ENCODE results near the gene FN3KRP. TPM values are rescaled to one million over a fixed set of nuclear protein-coding genes. Genes with fewer than 3 reads are reported as not detected.
"Not testable (repeated sequence)": the region's sequence is repeated elsewhere in the genome, so short reads cannot be mapped to it uniquely, and the experiment has no call there.

The FN3KRP gene
- total RNA-seq, 1 experiment from 2014 or later = 60.9 TPM

DNA sequence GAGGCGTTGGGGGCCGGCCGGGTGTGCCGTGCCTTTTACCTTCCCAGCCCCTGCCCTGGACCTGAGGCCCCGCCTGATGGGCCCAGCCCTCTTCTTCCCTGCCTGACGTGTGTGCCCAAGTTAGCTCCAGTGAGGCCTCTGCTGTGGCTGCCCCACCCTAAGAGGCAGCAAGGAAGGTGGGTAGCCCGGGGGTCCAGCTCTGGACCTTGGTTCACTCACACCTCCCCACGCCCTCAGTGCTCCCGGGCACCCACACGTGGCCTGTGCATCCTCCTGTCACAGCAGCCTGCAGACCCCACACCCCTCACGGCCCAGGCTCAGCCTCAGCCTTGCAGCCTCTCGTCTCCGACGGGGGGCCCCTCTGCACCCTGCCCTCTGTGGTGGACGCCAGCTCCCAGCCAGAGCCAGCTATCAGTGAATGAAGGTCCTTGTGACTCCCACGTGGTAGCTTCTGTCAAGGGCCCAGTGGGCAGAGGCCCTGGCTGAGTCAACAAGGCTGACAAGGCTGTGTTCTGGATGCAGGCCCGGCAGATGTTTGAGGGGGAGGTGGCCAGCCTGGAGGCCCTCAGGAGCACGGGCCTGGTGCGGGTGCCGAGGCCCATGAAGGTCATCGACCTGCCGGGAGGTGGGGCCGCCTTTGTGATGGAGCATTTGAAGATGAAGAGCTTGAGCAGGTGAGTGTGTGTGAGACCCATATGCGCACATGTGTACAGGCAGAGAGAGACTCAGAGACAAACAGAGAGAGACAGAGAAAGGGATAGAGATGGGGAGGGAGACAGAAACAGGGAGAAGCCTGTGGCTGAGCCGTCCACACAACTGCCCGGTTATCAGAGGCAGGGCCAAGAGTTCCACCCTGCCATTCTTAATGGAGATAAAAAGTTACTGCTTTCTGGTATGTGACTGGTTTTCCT is 21.7 kb downstream of the FN3KRP start:
- Histone ChIP-seq H3K27me3 (no peaks in the 10 kb centered on the region), H3K9me3 (replicated peaks) (peaks cover 20% of the 10 kb centered on the region), H3K4me3 (no peak overlapping the region), H3K36me3 (peaks cover 20% of the 10 kb centered on the region), H3K4me1 (no peaks in the 10 kb centered on the region), H3K27ac (no peak overlapping the region)
- DNase-seq = no peak

DNA sequence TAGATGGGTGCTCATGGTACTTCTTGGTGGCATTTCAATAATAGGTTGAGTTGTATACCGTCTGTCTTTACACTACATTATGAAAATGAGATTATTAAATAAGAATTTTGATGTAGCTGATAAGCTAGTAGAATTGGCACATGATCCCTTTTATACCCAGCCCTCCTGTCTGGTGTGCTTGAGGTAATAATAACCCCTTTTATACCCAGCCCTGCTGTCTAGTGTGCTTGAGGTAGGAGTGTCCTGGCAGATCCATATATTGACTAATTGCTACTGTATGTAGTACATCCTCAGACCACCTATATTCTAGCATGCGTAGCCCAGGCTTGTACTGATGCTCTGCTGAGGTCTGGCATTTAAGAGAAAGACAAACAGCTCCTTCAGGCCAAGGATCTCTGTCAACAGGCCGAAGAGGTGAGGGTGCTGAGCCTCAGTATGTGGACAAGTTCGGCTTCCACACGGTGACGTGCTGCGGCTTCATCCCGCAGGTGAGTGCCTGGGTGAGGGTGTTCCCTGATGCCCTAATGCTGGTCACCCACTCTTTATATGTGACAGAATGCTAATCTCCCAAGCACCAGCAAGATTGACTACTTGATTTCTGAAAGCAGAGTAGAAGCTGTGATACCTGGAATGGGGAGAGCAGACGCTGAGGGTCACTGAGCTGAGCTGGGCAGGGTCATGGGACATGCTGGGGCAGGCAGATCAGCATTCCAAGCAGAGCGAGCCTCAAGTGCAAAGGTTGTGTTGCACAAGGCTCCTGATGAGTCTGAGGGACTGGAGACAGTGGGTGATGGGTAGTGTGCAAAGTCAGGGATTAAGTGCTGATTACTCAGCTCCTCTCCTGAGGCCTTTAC is 24.6 kb downstream of the FN3KRP start:
- Histone ChIP-seq H3K4me1 (no peaks in the 10 kb centered on the region), H3K27ac (no peak overlapping the region), H3K9me3 (replicated peaks) (peaks cover 19% of the 10 kb centered on the region), H3K27me3 (no peaks in the 10 kb centered on the region), H3K4me3 (no peak overlapping the region), H3K36me3 (peaks cover 14% of the 10 kb centered on the region)
- DNase-seq = no peak

- Histone ChIP-seq H3K4me3 (no peak overlapping the region), H3K9me3 (replicated peaks) (peaks cover 19% of the 10 kb centered on the region), H3K36me3 (peaks cover 14% of the 10 kb centered on the region), H3K4me1 (no peaks in the 10 kb centered on the region), H3K27ac (no peak overlapping the region), H3K27me3 (no peaks in the 10 kb centered on the region)
- no peak for DNase-seq
Observed at GRCh38 chr17:82743344-82744219, 27.1 kb downstream of the FN3KRP start.

DNA sequence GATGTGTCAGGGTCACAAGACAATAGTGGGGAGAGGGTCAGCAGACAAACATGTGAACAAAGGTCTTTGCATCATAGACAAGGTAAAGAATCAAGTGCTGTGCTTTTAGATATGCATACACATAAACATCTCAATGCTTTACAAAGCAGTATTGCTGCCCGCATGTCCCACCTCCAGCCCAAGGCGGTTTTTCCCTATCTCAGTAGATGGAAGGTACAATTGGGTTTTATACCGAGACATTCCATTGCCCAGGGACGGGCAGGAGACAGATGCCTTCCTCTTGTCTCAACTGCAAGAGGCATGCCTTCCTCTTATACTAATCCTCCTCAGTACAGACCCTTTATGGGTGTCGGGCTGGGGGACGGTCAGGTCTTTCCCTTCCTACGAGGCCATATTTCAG is 28.2 kb downstream of the FN3KRP start:
- DNase-seq, H3K27ac ChIP-seq, H3K4me3 ChIP-seq, H3K4me1 ChIP-seq, H3K27me3 ChIP-seq: not testable (repeated sequence)
- Histone ChIP-seq H3K9me3 (replicated peaks) (peaks cover 19% of the 10 kb centered on the region), H3K36me3 (peaks cover 12% of the 10 kb centered on the region)

GRCh38 chr17:82745524-82745923 is 29.0 kb downstream of the FN3KRP start:
- H3K4me1 ChIP-seq = no peaks in the 10 kb centered on the region
- peaks cover 10% of the 10 kb centered on the region for H3K36me3 ChIP-seq
- DNase-seq = no peak
- no peaks in the 10 kb centered on the region for H3K27me3 ChIP-seq
- no peak overlapping the region for H3K27ac ChIP-seq
- H3K4me3 ChIP-seq = no peak overlapping the region
- H3K9me3 ChIP-seq (replicated peaks) = peaks cover 18% of the 10 kb centered on the region

- H3K4me3 ChIP-seq = no peak overlapping the region
- H3K27me3 ChIP-seq = no peaks in the 10 kb centered on the region
- H3K4me1 ChIP-seq = peaks cover 3% of the 10 kb centered on the region; the same call in 1 of the 2 replicates
- H3K36me3 ChIP-seq = no peaks in the 10 kb centered on the region
- peaks cover 5% of the 10 kb centered on the region for H3K9me3 ChIP-seq (replicated peaks)
- no peak for DNase-seq
- no peak overlapping the region for H3K27ac ChIP-seq
Observed at GRCh38 chr17:82748756-82749155, 32.2 kb downstream of the FN3KRP start.

DNA sequence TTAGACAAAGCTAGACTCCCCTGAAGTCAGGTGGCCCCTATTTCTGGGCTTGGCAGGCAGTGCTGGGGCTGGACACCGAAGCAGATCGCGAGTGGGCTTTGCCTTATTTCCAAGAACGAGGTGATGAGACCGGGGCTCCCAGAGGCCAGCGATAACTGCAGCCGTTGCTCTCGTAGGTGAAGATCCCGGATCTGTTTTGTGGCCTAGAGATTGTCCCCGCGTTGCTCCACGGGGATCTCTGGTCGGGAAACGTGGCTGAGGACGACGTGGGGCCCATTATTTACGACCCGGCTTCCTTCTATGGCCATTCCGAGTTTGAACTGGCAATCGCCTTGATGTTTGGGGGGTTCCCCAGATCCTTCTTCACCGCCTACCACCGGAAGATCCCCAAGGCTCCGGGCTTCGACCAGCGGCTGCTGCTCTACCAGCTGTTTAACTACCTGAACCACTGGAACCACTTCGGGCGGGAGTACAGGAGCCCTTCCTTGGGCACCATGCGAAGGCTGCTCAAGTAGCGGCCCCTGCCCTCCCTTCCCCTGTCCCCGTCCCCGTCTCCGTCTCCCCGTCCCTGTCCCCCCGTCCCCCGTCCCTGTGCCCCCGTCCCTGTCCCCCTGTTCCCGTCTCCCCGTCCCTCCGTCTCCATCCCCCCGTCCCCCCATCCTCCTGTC is 33.9 kb downstream of the FN3KRP start:
- H3K27me3 ChIP-seq = no peaks in the 10 kb centered on the region
- peaks cover 3% of the 10 kb centered on the region for H3K9me3 ChIP-seq (replicated peaks)
- no peaks in the 10 kb centered on the region for H3K36me3 ChIP-seq
- no peak for DNase-seq
- peaks cover 3% of the 10 kb centered on the region; the same call in 1 of the 2 replicates for H3K4me1 ChIP-seq
- no peak overlapping the region for H3K27ac ChIP-seq
- no peak overlapping the region for H3K4me3 ChIP-seq

DNA sequence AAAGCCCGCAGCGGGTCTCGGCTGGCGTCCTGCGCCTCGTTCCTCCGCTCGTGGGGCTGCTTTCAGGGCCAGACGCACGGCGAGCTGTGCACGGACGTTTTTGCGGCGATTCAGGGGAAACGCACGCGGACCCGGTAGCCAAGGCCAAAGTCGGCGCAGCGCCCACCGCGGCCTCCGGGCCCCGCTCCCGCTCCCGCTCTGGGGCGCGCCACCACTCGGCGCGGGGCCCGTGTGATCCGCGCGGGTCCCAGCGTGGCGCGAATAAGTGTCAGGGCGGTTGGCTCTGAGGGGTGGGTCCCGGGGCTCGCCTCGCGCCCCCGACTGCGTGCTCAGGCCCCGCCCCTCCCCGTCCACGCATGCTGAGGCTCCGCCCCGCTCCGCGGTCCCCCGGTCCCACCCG is 34.7 kb downstream of the FN3KRP start:
- Histone ChIP-seq H3K4me3 (peak overlapping the region; percentile 51), H3K27ac (no peak overlapping the region), H3K4me1 (peaks cover 3% of the 10 kb centered on the region; the same call in 1 of the 2 replicates), H3K9me3 (replicated peaks) (no peaks in the 10 kb centered on the region; the same call in 1 of the 2 replicates), H3K27me3 (no peaks in the 10 kb centered on the region), H3K36me3 (0 out of 2 replicates have a peak, but pooled peaks cover 2% of the 10 kb centered on the region)
- no peak for DNase-seq

DNA sequence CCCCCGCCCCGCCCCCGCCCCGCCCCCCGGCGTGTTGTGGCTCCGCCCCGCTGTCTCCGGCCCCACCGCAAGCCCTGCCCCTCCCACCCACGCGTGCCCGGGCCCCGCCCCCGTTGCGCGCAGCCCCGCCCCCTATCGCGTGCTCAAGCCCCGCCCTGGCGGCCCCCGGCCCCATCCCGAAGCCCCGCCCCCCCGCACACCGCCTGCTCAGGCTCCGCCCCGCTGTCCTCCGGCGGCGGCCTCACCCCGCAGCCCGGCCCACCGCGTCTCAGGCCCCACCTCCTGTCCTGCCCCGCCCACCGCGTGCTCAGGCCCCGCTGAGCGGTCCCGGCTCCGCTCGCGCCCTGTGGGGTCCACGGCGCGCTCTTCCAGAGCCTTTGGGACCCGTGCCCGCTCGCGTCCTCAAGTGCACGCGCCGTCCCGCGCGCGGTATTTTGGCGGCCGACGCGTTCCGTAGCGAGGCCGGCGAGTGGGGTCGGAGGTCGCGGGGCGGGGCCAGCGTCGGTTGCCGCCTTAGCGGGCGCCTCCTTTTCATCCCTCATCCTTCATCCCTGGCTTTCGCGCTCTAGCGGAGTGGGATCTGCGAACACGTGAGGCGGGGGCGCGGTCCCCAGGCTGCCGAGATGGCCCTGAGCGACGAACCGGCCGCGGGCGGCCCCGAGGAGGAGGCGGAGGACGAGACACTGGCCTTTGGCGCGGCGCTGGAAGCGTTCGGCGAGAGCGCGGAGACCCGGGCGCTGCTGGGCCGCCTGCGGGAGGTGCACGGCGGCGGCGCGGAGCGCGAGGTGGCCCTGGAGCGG is 35.3 kb downstream of the FN3KRP start, which contains the start of gene TBCD:
TBCD (plus strand) TSS at position 495 of the 800 bp plus-strand sequence; CDS start at position 624, 129 bp downstream.
- no peaks in the 10 kb centered on the region; the same call in 1 of the 2 replicates for H3K9me3 ChIP-seq (replicated peaks)
- H3K4me3 ChIP-seq = peak within 1 kb of the TSS; percentile 91
- peak within 1 kb of the TSS; percentile 73 for H3K27ac ChIP-seq
- H3K4me1 ChIP-seq = peaks cover 3% of the 10 kb centered on the region; the same call in 1 of the 2 replicates
- no peaks in the 10 kb centered on the region for H3K27me3 ChIP-seq
- DNase-seq = peak; percentile 95 to 97
- peaks cover 6% of the 10 kb centered on the region for H3K36me3 ChIP-seq

GRCh38 chr17:82752371-82753200 is 36.1 kb downstream of the FN3KRP start:
- H3K4me3 ChIP-seq = peak overlapping the region; percentile 91
- no peaks in the 10 kb centered on the region; the same call in 1 of the 2 replicates for H3K9me3 ChIP-seq (replicated peaks)
- peak overlapping the region; percentile 2; the same call in 1 of the 2 replicates for H3K27ac ChIP-seq
- peak; percentile 78 for DNase-seq
- H3K36me3 ChIP-seq = peaks cover 14% of the 10 kb centered on the region
- no peaks in the 10 kb centered on the region for H3K27me3 ChIP-seq
- H3K4me1 ChIP-seq = peaks cover 3% of the 10 kb centered on the region; the same call in 1 of the 2 replicates

DNA sequence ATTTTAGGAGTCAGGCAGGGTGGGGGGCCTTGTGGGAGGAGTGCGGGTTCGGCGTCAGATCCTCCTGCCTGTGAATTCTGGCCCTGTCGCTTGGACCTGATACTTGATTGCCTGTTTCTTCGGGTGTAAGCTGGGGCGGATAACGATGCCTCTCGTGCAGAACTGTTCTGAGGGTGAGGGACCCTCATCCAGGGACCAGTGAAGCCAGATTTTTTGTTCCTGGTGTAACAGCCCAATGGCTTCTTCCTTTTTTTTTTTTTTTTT is 36.6 kb downstream of the FN3KRP start:
- Histone ChIP-seq H3K36me3 (peaks cover 19% of the 10 kb centered on the region), H3K9me3 (replicated peaks) (no peaks in the 10 kb centered on the region; the same call in 1 of the 2 replicates), H3K4me1 (peaks cover 3% of the 10 kb centered on the region; the same call in 1 of the 2 replicates), H3K27ac (no peak overlapping the region), H3K27me3 (no peaks in the 10 kb centered on the region), H3K4me3 (peak overlapping the region; percentile 91)
- no peak for DNase-seq
